HCT116 (cell line): ENCODE results near the gene SDF2. TPM values are rescaled to one million over a fixed set of nuclear protein-coding genes. Genes with fewer than 3 reads are reported as not detected.

ENCODE experiments used
- ATAC-seq: fragments of 200-7000 bp; cut with Tn5 transposase; 2 replicates; pipeline ENCODE4 v1.9.1; 2020; ENCODE audit warnings: mild to moderate bottlenecking, moderate library complexity
- BruUV-seq: library from RNA; stranded (reverse); fragments of 400-500 nt; replicated peaks from 2 replicates; lab custom pipeline; 2021; lab: Mats Ljungman, UMichigan
- CTCF ChIA-PET: fragments of 300-600 bp; sonication (Branson Sonifier 250); formaldehyde crosslinking; loops from one replicate; lab custom pipeline; 2021; ENCODE audit warnings: antibody characterized with exemption; lab: Charles Lee
- POLR2A ChIA-PET: fragments of 300-600, 350-600 bp; sonication (Branson Sonifier 250); formaldehyde crosslinking; loops from one replicate; lab custom pipeline; 2021; ENCODE audit warnings: antibody characterized with exemption; lab: Charles Lee
- RAD21 ChIA-PET, 2 experiments: fragments of 300-600 bp; sonication (Branson Sonifier 250); formaldehyde crosslinking; loops; one replicate each; lab custom pipeline; 2023; ENCODE audit warnings: low total read pairs in 2 of 2; ENCODE audit not compliant: uncharacterized antibody in 2 of 2, unreplicated experiment in 2 of 2, low non-redundant PET in 1 of 2; lab: Charles Lee
- DNase-seq: peaks from one replicate; pipeline ENCODE4 v3.0.0-alpha.2; 2010; ENCODE audit warnings: low read depth, low spot score
- H2AFZ ChIP-seq: fragments of 200-600 bp; shearing (Covaris generic), sonication (generic); 2 replicates; pipeline ENCODE4 v1.6.1; 2017; ENCODE audit warnings: low read depth, mixed run types, mixed read lengths, antibody characterized with exemption, low read length; ENCODE audit not compliant: poor library complexity, severe bottlenecking
- H3K27ac ChIP-seq: 2 replicates; pipeline ENCODE4 v1.5.1; 2012; ENCODE audit warnings: low read depth, low read length
- H3K27me3 ChIP-seq: fragments of 200-600 bp; sonication (generic); 2 replicates; pipeline ENCODE4 v1.6.1; 2016; ENCODE audit warnings: mixed run types, low read length, mixed read lengths; ENCODE audit not compliant: insufficient read depth
- H3K36me3 ChIP-seq, 2 experiments: fragments of 200-500 bp in 1 of 2; fragments of 200-600 bp in 1 of 2; sonication (Bioruptor generic) in 1 of 2; sonication (generic) in 1 of 2; 2 replicates each; pipeline versions ENCODE4 v1.5.1 to v1.6.1; 2014 to 2016; ENCODE audit warnings: low read length in 2 of 2, inconsistent platforms in 1 of 2, mixed read lengths in 1 of 2, mixed run types in 1 of 2; ENCODE audit not compliant: insufficient read depth in 2 of 2, control insufficient read depth in 1 of 2
- H3K4me1 ChIP-seq, 2 experiments: fragments of 200-600 bp in 1 of 2; sonication (generic) in 1 of 2; 2 replicates each; pipeline versions ENCODE4 v1.5.1 to v1.6.1; 2012 to 2017; ENCODE audit warnings: low read length in 2 of 2, inconsistent platforms in 1 of 2, mild to moderate bottlenecking in 1 of 2, mixed read lengths in 1 of 2, mixed run types in 1 of 2, moderate library complexity in 1 of 2; ENCODE audit not compliant: insufficient read depth in 2 of 2, control insufficient read depth in 1 of 2
- H3K4me2 ChIP-seq: fragments of 200-600 bp; sonication (generic); 2 replicates; pipeline ENCODE4 v1.6.1; 2017; ENCODE audit warnings: mixed run types, low read length, mixed read lengths
- H3K4me3 ChIP-seq, 2 experiments: fragments of 200-600 bp in 1 of 2; sonication (generic) in 1 of 2; replicated peaks in 1 of 2; 2 replicates each; pipeline ENCODE4 v1.5.1; 2011 to 2016; ENCODE audit warnings: low read length in 2 of 2, control low read depth in 1 of 2, low read depth in 1 of 2, mild to moderate bottlenecking in 1 of 2, mixed read lengths in 1 of 2, mixed run types in 1 of 2
- H3K79me2 ChIP-seq: fragments of 200-600 bp; sonication (generic); 2 replicates; pipeline ENCODE4 v1.6.1; 2017; ENCODE audit warnings: mild to moderate bottlenecking, mixed run types, low read length, moderate library complexity, mixed read lengths; ENCODE audit not compliant: insufficient read depth
- H3K9ac ChIP-seq: fragments of 200-600 bp; sonication (generic); 2 replicates; pipeline ENCODE4 v1.6.1; 2016; ENCODE audit warnings: low read length, mixed read lengths
- H3K9me2 ChIP-seq: fragments of 200-600 bp; sonication (generic), shearing (Covaris generic); 2 replicates; pipeline ENCODE4 v1.6.1; 2017; ENCODE audit warnings: mixed run types, mild to moderate bottlenecking, moderate library complexity; ENCODE audit not compliant: insufficient read depth
- H3K9me3 ChIP-seq, 2 experiments: fragments of 200-500 bp in 1 of 2; fragments of 200-600 bp in 1 of 2; sonication (Bioruptor generic) in 1 of 2; sonication (generic) in 1 of 2; 2 replicates each; pipeline ENCODE4 v1.6.1; 2014 to 2017; ENCODE audit warnings: low read length in 2 of 2, mixed read lengths in 2 of 2, inconsistent platforms in 1 of 2, low read depth in 1 of 2, mild to moderate bottlenecking in 1 of 2, mixed run types in 1 of 2, moderate library complexity in 1 of 2; ENCODE audit not compliant: control insufficient read depth in 1 of 2, insufficient read depth in 1 of 2
- H4K20me1 ChIP-seq: fragments of 200-600 bp; sonication (generic), shearing (Covaris generic); 2 replicates; pipeline ENCODE4 v1.6.1; 2017; ENCODE audit warnings: mixed run types, mild to moderate bottlenecking, moderate library complexity; ENCODE audit not compliant: insufficient read depth
- CEBPB ChIP-seq: IDR thresholded peaks from 2 replicates; pipeline ENCODE4 v1.6.1; 2012; ENCODE audit warnings: low read depth
- CTCF ChIP-seq, 3 experiments: fragments of 200-600 bp in 1 of 3; sonication (generic) in 1 of 3; IDR thresholded peaks in 2 of 3; conservative IDR thresholded peaks in 1 of 3; 2 replicates each; pipeline ENCODE4 v1.5.1; 2012 to 2017; ENCODE audit warnings: low read depth in 2 of 3, low read length in 2 of 3, antibody characterized with exemption in 1 of 3, borderline replicate concordance in 1 of 3, control low read depth in 1 of 3, mild to moderate bottlenecking in 1 of 3, mixed read lengths in 1 of 3, mixed run types in 1 of 3, moderate library complexity in 1 of 3; ENCODE audit not compliant: insufficient read depth in 1 of 3
- MAX ChIP-seq: IDR thresholded peaks from 2 replicates; pipeline ENCODE4 v1.6.1; 2012
- intact Hi-C: fragments of 100-400 bp; cut with micrococcal nuclease; formaldehyde crosslinking; loops from 2 replicates; pipeline ENCODE4 v1.10.0; 2022
- total RNA-seq: library from RNA; stranded (reverse); gene quantifications from one replicate; pipeline ENCODE4 v1.2.1, GENCODE V29; 2021; ENCODE audit not compliant: unreplicated experiment

The SDF2 gene
- total RNA-seq, 1 experiment from 2014 or later, result 41.3 TPM

GRCh38 chr17:28643983-28644786, 17.5 kb downstream of the SDF2 start:
- H3K36me3 ChIP-seq, result peaks cover 38 to 42% of the 10 kb centered on the region in 2 experiments
- intact Hi-C loops, result loop anchor here (10.0 kb wide), 1 partner anchor 261 kb away; the partner anchor contains the start of gene DHRS13
- CTCF ChIA-PET, result interaction anchor here (0.7 to 1.8 kb wide), 14 partner anchors 9 to 468 kb away, joined by 3 to 10 read pairs (median 3); partner anchors contain the start of genes PHF12, PROCA1, SDF2 and SUPT6H
- H3K9me3 ChIP-seq, result no peaks in the 10 kb centered on the region
- peak; percentile 31 for DNase-seq
- H4K20me1 ChIP-seq, result peaks cover 7% of the 10 kb centered on the region; the same call in 1 of the 2 replicates
- POLR2A ChIA-PET, result interaction anchor here (1.1 to 3.1 kb wide), 4 partner anchors 17 to 81 kb away, joined by 3 to 19 read pairs (median 8); partner anchors contain the start of genes RPL23A, SDF2 and SUPT6H
- BruUV-seq, result no TSS peak
- peaks cover 12 to 29% of the 10 kb centered on the region in 2 experiments for H3K4me1 ChIP-seq
- peak overlapping the region; percentile 74 for H3K27ac ChIP-seq
- H3K4me3 ChIP-seq, result peak overlapping the region; percentile 77 to 83
- TF ChIP-seq CEBPB, result no peak
- peak in 2 of 3 experiments; percentile 55 to 69; a peak in 4 of 6 replicates for TF ChIP-seq CTCF (IDR thresholded peaks at IDR 0.05 in 2 of 3, conservative IDR thresholded peaks at IDR 0.05 in 1 of 3; ENCODE audit: borderline replicate concordance in 1 of 3, insufficient read depth in 1 of 3, low read depth in 2 of 3, low read length in 2 of 3)
- TF ChIP-seq MAX, result no peak
- peak overlapping the region; percentile 90 for H3K4me2 ChIP-seq
- peak; percentile 21 for ATAC-seq
- RAD21 ChIA-PET, result no interaction called here
- H3K9ac ChIP-seq, result peak overlapping the region; percentile 83
- H3K27me3 ChIP-seq, result no peaks in the 10 kb centered on the region
- H3K9me2 ChIP-seq, result no peaks in the 10 kb centered on the region
- H2AFZ ChIP-seq, result no peak overlapping the region
- H3K79me2 ChIP-seq, result peaks cover 50% of the 10 kb centered on the region
